Kidney epithelial cell (primary cell): ENCODE measurements around the gene MBNL2. TPM values are rescaled to one million over a fixed set of nuclear protein-coding genes. Genes with fewer than 3 reads are reported as not detected.

Experiments used
- DNase-seq: peaks from one replicate; pipeline ENCODE4 v3.0.0-alpha.2; 2010; ENCODE audit warnings: low read depth
- H3K27me3 ChIP-seq: 2 replicates; pipeline ENCODE4 v1.6.0; 2011; ENCODE audit warnings: low read length; ENCODE audit not compliant: control insufficient read depth, insufficient read depth
- H3K36me3 ChIP-seq: 2 replicates; pipeline ENCODE4 v1.5.1; 2011; ENCODE audit warnings: low read length; ENCODE audit not compliant: control insufficient read depth, insufficient read depth
- H3K4me3 ChIP-seq: 2 replicates; pipeline ENCODE4 v1.5.1; 2011; ENCODE audit warnings: low read depth, mild to moderate bottlenecking, control low read depth, low read length
- total RNA-seq: library from RNA; depleted of rRNA; stranded (reverse); fragments of >200 nt; gene quantifications from 2 replicates; pipeline ENCODE4 v1.2.3, GENCODE V29; 2015
- TF ChIP-seq, protein P1 (sequence below): IDR thresholded peaks from 2 replicates; pipeline ENCODE4 v1.5.1; 2011; ENCODE audit warnings: mild to moderate bottlenecking, moderate library complexity, low read length, control low read depth, inconsistent platforms; ENCODE audit not compliant: insufficient read depth, poor library complexity, severe bottlenecking

The MBNL2 gene
- total RNA-seq, 1 donor from 2014 or later, result 42.4 TPM

DNA sequence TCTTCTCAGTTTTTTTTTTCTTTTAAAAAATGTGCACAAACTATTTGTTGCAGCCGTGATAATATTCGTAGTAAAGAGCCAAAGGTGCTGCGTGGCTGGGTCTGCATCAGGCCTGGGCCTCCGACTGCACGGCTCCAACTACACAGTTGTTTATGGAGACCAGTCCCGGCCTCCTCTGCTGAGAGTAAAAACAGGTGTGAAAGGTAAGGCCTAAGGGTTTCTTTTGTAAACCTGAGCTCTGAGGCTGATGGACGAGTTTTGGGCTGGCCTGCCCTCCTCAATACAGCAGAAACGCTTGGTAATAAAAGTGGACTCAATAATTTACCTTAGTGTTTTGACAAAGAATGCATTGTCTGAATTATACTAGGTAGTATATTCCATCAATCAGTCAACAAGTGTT is 3.9 kb downstream of the MBNL2 start:
- DNase-seq, result no peak
- H3K36me3 ChIP-seq, result no peaks in the 10 kb centered on the region
- TF ChIP-seq, protein P1, sequence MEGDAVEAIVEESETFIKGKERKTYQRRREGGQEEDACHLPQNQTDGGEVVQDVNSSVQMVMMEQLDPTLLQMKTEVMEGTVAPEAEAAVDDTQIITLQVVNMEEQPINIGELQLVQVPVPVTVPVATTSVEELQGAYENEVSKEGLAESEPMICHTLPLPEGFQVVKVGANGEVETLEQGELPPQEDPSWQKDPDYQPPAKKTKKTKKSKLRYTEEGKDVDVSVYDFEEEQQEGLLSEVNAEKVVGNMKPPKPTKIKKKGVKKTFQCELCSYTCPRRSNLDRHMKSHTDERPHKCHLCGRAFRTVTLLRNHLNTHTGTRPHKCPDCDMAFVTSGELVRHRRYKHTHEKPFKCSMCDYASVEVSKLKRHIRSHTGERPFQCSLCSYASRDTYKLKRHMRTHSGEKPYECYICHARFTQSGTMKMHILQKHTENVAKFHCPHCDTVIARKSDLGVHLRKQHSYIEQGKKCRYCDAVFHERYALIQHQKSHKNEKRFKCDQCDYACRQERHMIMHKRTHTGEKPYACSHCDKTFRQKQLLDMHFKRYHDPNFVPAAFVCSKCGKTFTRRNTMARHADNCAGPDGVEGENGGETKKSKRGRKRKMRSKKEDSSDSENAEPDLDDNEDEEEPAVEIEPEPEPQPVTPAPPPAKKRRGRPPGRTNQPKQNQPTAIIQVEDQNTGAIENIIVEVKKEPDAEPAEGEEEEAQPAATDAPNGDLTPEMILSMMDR, result no peak
- no peaks in the 10 kb centered on the region for H3K27me3 ChIP-seq
- no peak overlapping the region for H3K4me3 ChIP-seq

DNA sequence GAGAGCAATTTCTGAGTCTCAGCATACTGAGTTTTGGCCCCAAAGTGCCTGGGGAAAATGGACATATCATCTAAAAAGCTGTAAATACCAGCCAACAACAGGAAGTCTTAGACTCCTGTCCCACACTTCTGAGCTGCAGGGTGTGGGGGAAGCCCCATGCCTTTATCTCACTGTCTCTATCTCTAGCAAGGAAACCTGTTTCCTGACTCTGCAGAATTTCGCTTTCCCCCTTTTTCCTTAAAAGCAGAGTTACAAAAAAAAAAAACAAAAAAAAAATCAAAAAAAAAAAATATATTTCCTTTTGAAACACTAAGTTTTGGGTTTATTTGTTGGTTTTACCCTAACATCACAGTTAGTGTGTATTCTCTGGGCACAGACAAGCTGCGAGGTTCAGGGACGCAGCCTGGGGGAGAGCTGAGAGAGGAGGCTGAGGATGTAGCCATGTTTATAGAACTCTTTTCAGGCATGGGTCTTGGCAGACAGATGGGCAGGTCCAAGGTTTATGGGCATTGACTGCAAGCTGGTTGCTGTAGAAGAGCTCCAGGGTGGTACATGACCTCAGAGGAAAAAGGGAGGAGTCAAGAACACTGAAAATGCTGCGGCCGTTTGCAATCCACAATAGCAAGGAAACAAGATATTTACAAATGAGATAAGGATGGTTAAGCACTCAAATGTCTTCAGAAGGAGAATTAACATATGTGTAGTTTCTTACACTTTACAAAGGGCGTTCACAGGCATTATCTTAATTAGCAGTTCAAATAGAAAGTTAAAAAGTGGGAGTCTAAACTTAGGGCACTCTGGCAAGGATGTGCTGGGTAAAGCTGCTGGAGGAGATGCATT is 4.9 kb downstream of the MBNL2 start:
- H3K27me3 ChIP-seq, result no peaks in the 10 kb centered on the region
- H3K36me3 ChIP-seq, result no peaks in the 10 kb centered on the region
- H3K4me3 ChIP-seq, result no peak overlapping the region
- no peak for DNase-seq
- TF ChIP-seq, protein P1, result no peak

DNA sequence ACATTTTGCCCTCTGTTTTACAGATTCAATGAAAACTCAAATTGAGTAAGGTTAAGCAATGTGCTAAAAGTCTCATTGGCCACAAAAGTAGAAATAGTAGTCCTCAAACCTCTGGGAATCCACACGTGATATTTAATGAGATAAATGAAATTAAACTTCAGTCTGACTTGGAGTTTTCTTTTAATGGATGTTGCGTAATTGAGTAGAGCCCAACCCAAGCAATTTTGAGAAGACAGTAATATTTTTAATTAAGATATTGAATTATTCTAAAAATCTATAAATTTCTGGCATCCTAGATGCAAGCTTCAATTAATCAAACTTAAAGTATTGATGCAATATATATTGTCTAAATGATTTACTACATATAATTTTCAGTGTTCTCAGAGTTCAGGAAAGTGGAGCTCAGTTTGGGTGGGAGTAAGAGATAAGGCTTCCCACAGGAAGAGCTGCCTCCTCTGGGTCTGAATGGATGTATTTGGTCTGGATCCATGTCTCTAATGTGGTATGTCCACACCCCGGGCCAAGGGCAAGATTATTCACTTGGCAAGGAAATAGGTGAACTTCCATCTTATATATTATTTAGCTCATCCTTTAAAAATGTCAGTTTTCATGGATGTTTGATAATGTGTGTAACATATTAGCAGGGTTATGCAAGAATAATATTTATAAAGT is 6.9 kb downstream of the MBNL2 start:
- Histone ChIP-seq H3K4me3 (no peak overlapping the region), H3K36me3 (no peaks in the 10 kb centered on the region), H3K27me3 (no peaks in the 10 kb centered on the region)
- TF ChIP-seq, protein P1, result no peak
- DNase-seq, result no peak

DNA sequence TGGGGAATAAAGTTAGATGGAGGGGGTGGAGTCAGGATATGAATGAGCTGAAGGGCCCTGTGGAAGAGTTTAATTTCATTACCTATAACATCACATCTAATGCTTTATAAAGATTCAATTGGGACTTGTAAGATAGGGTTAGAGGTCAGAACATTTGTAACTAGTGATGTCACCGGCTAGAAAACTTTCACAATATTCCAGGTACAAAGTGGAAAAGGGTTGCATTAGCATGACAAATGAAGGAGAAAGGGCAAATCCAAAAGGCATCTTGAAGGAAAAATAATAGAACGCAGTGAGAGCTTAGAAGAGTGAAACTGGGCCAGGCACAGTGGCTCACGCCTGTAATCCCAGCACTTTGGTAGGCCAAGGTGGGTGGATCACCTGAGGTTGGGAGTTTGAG is 7.6 kb downstream of the MBNL2 start:
- TF ChIP-seq, protein P1, result no peak
- Histone ChIP-seq H3K4me3 (no peak overlapping the region), H3K36me3 (no peaks in the 10 kb centered on the region), H3K27me3 (no peaks in the 10 kb centered on the region)
- no peak for DNase-seq

DNA sequence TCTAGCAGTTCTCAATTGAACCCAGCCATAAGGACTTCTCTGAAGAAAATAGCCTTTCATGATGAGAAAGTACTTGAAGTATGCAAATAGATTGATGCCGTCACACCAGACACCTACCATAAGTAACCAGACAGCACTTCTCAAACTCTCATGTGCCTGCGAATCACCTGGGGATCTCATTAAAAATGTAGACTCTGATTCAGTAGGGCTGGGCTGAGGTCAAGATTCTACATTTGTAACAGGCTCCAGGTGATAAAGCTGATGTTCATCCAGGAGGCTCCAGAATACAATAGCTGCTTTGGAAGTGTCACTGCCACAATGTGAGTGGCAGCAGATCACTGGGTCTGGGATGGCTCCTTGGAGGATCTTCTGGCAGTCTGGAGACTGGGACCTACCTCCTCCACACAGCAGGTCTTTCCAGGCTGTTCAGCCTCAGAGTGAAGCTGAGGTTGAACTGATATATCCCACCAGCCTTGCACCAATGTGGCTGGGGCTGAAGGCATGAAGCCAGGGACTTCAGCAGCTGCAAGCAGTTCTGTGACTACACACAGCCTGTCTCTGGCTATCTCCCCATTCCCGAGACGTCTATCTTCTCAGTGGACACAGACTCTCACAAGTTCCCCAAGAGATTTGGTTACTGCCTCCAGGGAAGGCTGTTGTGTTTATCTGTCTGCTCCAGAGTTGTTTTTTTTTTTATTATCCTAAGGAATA is 9.1 kb downstream of the MBNL2 start:
- DNase-seq, result no peak

More for the DNA sequence above, 9.1 kb downstream of the MBNL2 start:
- no peaks in the 10 kb centered on the region for H3K36me3 ChIP-seq
- no peak overlapping the region for H3K4me3 ChIP-seq
- TF ChIP-seq, protein P1, result no peak
- no peaks in the 10 kb centered on the region for H3K27me3 ChIP-seq
